ENCODE measurements around the gene ACSL3.

Gene ACSL3

GRCh38 chr2:222982010-222982908 is 121.4 kb downstream of the ACSL3 start:
- Histone ChIP-seq H3K27me3 (ENCODE audit: insufficient read depth, low read length, poor library complexity, severe bottlenecking) (no peaks in the 10 kb centered on the region), H3K79me2 (ENCODE audit: insufficient read depth, low read length) (no peaks in the 10 kb centered on the region), H3K36me3 (ENCODE audit: insufficient read depth, low read length) (no peaks in the 10 kb centered on the region), H3K4me1 (ENCODE audit: insufficient read depth, low read length, poor library complexity, severe bottlenecking) (peaks cover 11% of the 10 kb centered on the region), H3F3A (ENCODE audit: low read depth) (no peaks in the 10 kb centered on the region), H4K20me1 (ENCODE audit: insufficient read depth, low read length, poor library complexity, severe bottlenecking) (no peaks in the 10 kb centered on the region), H3K9me2 (replicated peaks; ENCODE audit: low read depth, low read length) (no peaks in the 10 kb centered on the region), H3K4me3 (ENCODE audit: low read length, poor library complexity, severe bottlenecking) (peak overlapping the region; percentile 4), H3K9me3 (ENCODE audit: insufficient read depth, low read depth, low read length) (no peaks in the 10 kb centered on the region), H3K9ac (ENCODE audit: low read depth, low read length, poor library complexity, severe bottlenecking) (no peak overlapping the region), H3K4me2 (ENCODE audit: low read depth, low read length, poor library complexity, severe bottlenecking) (peak overlapping the region; percentile 44), H2AFZ (ENCODE audit: low read length) (peak overlapping the region; percentile 79; the same call in 1 of the 2 replicates)
- no peak for TF ChIP-seq EZH2phosphoT487 (IDR thresholded peaks at IDR 0.05; ENCODE audit: borderline replicate concordance)
- TF ChIP-seq CTCF (conservative IDR thresholded peaks at IDR 0.05; ENCODE audit: low read length), result peak; percentile 72

DNA sequence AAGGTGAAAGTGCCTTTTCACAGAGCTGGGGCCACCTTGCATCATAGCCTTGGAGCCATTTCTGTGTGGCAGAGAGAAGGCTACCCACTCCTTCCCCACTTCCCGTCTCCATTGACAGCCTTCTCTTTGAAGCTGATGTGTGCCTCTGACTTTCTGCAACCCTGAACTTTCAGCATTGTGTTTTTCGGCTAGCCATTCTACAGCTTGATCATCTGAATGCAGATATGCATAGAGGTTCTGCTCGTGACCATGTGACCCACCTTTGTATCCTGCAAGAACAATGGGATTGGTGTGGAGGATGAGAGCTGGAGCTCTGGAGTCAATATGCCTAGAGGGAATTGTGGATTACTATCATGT is 122.1 kb downstream of the ACSL3 start:
- peak overlapping the region; percentile 4 for H3K4me3 ChIP-seq (ENCODE audit: low read length, poor library complexity, severe bottlenecking)
- H3K4me2 ChIP-seq (ENCODE audit: low read depth, low read length, poor library complexity, severe bottlenecking), result peak overlapping the region; percentile 44
- H3F3A ChIP-seq (ENCODE audit: low read depth), result no peaks in the 10 kb centered on the region
- no peak overlapping the region for H2AFZ ChIP-seq (ENCODE audit: low read length)
- H3K4me1 ChIP-seq (ENCODE audit: insufficient read depth, low read length, poor library complexity, severe bottlenecking), result peaks cover 11% of the 10 kb centered on the region
- peaks cover 2% of the 10 kb centered on the region; the same call in 1 of the 2 replicates for H3K9me3 ChIP-seq (ENCODE audit: insufficient read depth, low read depth, low read length)
- TF ChIP-seq CTCF (conservative IDR thresholded peaks at IDR 0.05; ENCODE audit: low read length) (no peak), EZH2phosphoT487 (IDR thresholded peaks at IDR 0.05; ENCODE audit: borderline replicate concordance) (no peak)
- H3K27me3 ChIP-seq (ENCODE audit: insufficient read depth, low read length, poor library complexity, severe bottlenecking), result no peaks in the 10 kb centered on the region
- H3K79me2 ChIP-seq (ENCODE audit: insufficient read depth, low read length), result no peaks in the 10 kb centered on the region
- H3K9me2 ChIP-seq (replicated peaks; ENCODE audit: low read depth, low read length), result no peaks in the 10 kb centered on the region
- no peaks in the 10 kb centered on the region for H3K36me3 ChIP-seq (ENCODE audit: insufficient read depth, low read length)
- no peak overlapping the region for H3K9ac ChIP-seq (ENCODE audit: low read depth, low read length, poor library complexity, severe bottlenecking)
- no peaks in the 10 kb centered on the region for H4K20me1 ChIP-seq (ENCODE audit: insufficient read depth, low read length, poor library complexity, severe bottlenecking)

DNA sequence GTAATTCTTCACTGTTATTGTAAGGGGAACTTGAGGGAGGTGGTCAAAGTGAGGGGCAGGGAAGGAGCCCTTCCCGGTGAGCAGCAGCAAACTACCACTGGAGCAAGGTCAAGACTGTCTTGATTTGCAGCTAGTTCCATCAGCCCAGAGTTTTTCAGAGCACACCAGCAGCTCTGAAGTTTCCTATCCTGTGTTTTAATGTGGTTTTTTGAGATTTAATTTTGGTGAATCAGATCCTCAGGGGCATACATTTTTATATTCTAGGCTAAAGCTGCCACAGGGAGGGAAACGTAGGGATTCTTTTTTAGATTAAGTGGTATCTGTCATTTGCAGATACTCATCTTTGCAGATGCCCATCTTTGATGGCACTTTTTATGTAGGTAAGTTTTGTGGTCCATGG is 124.1 kb downstream of the ACSL3 start:
- H3K4me2 ChIP-seq (ENCODE audit: low read depth, low read length, poor library complexity, severe bottlenecking), result no peak overlapping the region

More for the DNA sequence above, 124.1 kb downstream of the ACSL3 start:
- Histone ChIP-seq H3K9ac (ENCODE audit: low read depth, low read length, poor library complexity, severe bottlenecking) (no peak overlapping the region), H3K9me2 (replicated peaks; ENCODE audit: low read depth, low read length) (no peaks in the 10 kb centered on the region), H3K4me3 (ENCODE audit: low read length, poor library complexity, severe bottlenecking) (no peak overlapping the region), H3K4me1 (ENCODE audit: insufficient read depth, low read length, poor library complexity, severe bottlenecking) (peaks cover 11% of the 10 kb centered on the region), H3F3A (ENCODE audit: low read depth) (no peaks in the 10 kb centered on the region), H4K20me1 (ENCODE audit: insufficient read depth, low read length, poor library complexity, severe bottlenecking) (no peaks in the 10 kb centered on the region), H3K79me2 (ENCODE audit: insufficient read depth, low read length) (no peaks in the 10 kb centered on the region), H3K27me3 (ENCODE audit: insufficient read depth, low read length, poor library complexity, severe bottlenecking) (no peaks in the 10 kb centered on the region), H3K9me3 (ENCODE audit: insufficient read depth, low read depth, low read length) (peaks cover 3% of the 10 kb centered on the region; the same call in 1 of the 2 replicates), H3K36me3 (ENCODE audit: insufficient read depth, low read length) (no peaks in the 10 kb centered on the region), H2AFZ (ENCODE audit: low read length) (no peak overlapping the region)
- TF ChIP-seq EZH2phosphoT487 (IDR thresholded peaks at IDR 0.05; ENCODE audit: borderline replicate concordance), result no peak
- no peak for TF ChIP-seq CTCF (conservative IDR thresholded peaks at IDR 0.05; ENCODE audit: low read length)

All from Loucy (cell line).